PC-3 (cell line): ENCODE measurements around the gene CLEC2L.

ENCODE experiments used
- CTCF ChIP-seq: fragments of 300-600 bp; sonication (generic); conservative IDR thresholded peaks from 2 replicates; pipeline ENCODE4 v1.5.1; 2017; ENCODE audit warnings: antibody characterized with exemption, low read depth, mild to moderate bottlenecking, low read length
- EZH2 ChIP-seq: fragments of 300-600 bp; sonication (generic); IDR thresholded peaks from one replicate; pipeline ENCODE4 v1.6.1; 2017; ENCODE audit warnings: antibody characterized with exemption, mild to moderate bottlenecking, low read length; ENCODE audit not compliant: unreplicated experiment
- EZH2phosphoT487 ChIP-seq: fragments of 300-600 bp; sonication (generic); IDR thresholded peaks from 2 replicates; pipeline ENCODE4 v1.6.1; 2018; ENCODE audit warnings: mild to moderate bottlenecking, antibody characterized with exemption, low read length, borderline replicate concordance

- TF ChIP-seq CTCF (no peak), EZH2phosphoT487 (no peak), EZH2 (no peak)
These were observed 11.6 kb downstream of the CLEC2L start for GRCh38 chr7:139534966-139535651.
